Measurements from ENCODE around the gene SLITRK4. TPM values are rescaled to one million over a fixed set of nuclear protein-coding genes. Genes with fewer than 3 reads are reported as not detected.

SLITRK4 gene
- total RNA-seq, 2 experiments from 2014 or later, result not detected

- CTCF ChIA-PET, result no interaction called here
- Mint-ChIP-seq H3K27me3 (no peaks in the 10 kb centered on the region), H3K36me3 (ENCODE audit: low read depth) (no peaks in the 10 kb centered on the region), H3K9me3 (no peaks in the 10 kb centered on the region), H3K27ac (no peak overlapping the region), H3K4me3 (no peak overlapping the region), H3K4me1 (ENCODE audit: low read depth) (no peaks in the 10 kb centered on the region)
- intact Hi-C loops (cut with micrococcal nuclease), result no loop called here
- POLR2A ChIA-PET, result no interaction called here
- DNase-seq (no peak), ATAC-seq (no peak)
- TF ChIP-seq CTCF (IDR thresholded peaks at IDR 0.05), result no peak
These were observed 12.2 kb downstream of the SLITRK4 start for GRCh38 chrX:143623657-143624056.

- ATAC-seq (no peak), DNase-seq (no peak)
- ChIA-PET CTCF (no interaction called here), POLR2A (no interaction called here)
- no peak overlapping the region for H3K4me3 Mint-ChIP-seq
- H3K27me3 Mint-ChIP-seq, result no peaks in the 10 kb centered on the region
- H3K9me3 Mint-ChIP-seq, result no peaks in the 10 kb centered on the region
- H3K27ac Mint-ChIP-seq, result no peak overlapping the region
- no peaks in the 10 kb centered on the region for H3K4me1 Mint-ChIP-seq (ENCODE audit: low read depth)
- no peak for TF ChIP-seq CTCF (IDR thresholded peaks at IDR 0.05)
- H3K36me3 Mint-ChIP-seq (ENCODE audit: low read depth), result no peaks in the 10 kb centered on the region
- intact Hi-C loops (cut with micrococcal nuclease), result no loop called here
These were observed 14.6 kb downstream of the SLITRK4 start for GRCh38 chrX:143621276-143621675.

- Mint-ChIP-seq H3K4me3 (no peak overlapping the region), H3K4me1 (ENCODE audit: low read depth) (no peaks in the 10 kb centered on the region), H3K36me3 (ENCODE audit: low read depth) (no peaks in the 10 kb centered on the region), H3K27me3 (no peaks in the 10 kb centered on the region), H3K27ac (no peak overlapping the region), H3K9me3 (peaks cover 3% of the 10 kb centered on the region)
- DNase-seq (no peak), ATAC-seq (no peak)
- ChIA-PET CTCF (no interaction called here), POLR2A (no interaction called here)
- TF ChIP-seq CTCF (IDR thresholded peaks at IDR 0.05), result no peak
- intact Hi-C loops (cut with micrococcal nuclease), result no loop called here
These were observed 20.1 kb downstream of the SLITRK4 start for GRCh38 chrX:143615851-143616250.

DNA sequence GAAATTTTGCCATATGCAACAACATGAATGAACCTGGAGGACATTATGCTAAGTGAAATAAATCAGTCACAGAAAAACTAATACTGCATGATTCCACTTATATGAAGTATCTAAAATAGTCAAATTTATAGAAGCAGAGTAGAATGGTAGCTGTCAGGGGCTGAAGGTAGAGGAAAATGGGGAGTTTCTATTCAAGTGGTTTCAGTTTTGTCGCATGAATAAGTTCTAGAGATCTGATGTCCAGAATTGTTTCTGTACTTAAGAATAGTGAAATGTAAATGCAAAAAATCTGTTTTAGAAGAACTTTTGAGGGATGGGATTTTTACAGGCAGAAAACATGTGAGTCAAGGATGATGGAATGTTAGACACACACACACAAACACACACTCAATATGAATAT is 34.1 kb downstream of the SLITRK4 start:
- no peak for TF ChIP-seq CTCF (IDR thresholded peaks at IDR 0.05)
- ChIA-PET POLR2A (no interaction called here), CTCF (no interaction called here)
- H3K4me3 Mint-ChIP-seq, result no peak overlapping the region
- H3K9me3 Mint-ChIP-seq, result no peaks in the 10 kb centered on the region
- H3K4me1 Mint-ChIP-seq (ENCODE audit: low read depth), result no peaks in the 10 kb centered on the region
- no peaks in the 10 kb centered on the region for H3K36me3 Mint-ChIP-seq (ENCODE audit: low read depth)
- intact Hi-C loops (cut with micrococcal nuclease), result no loop called here
- no peak overlapping the region for H3K27ac Mint-ChIP-seq
- no peak for ATAC-seq
- H3K27me3 Mint-ChIP-seq, result no peaks in the 10 kb centered on the region
- DNase-seq, result no peak

- ATAC-seq (no peak), DNase-seq (no peak)
- Mint-ChIP-seq H3K4me1 (ENCODE audit: low read depth) (no peaks in the 10 kb centered on the region), H3K27ac (no peak overlapping the region), H3K9me3 (peaks cover 3% of the 10 kb centered on the region), H3K36me3 (ENCODE audit: low read depth) (no peaks in the 10 kb centered on the region), H3K4me3 (no peak overlapping the region), H3K27me3 (no peaks in the 10 kb centered on the region)
- no peak for TF ChIP-seq CTCF (IDR thresholded peaks at IDR 0.05)
- ChIA-PET CTCF (no interaction called here), POLR2A (no interaction called here)
- intact Hi-C loops (cut with micrococcal nuclease), result no loop called here
These were observed 54.7 kb downstream of the SLITRK4 start for GRCh38 chrX:143581240-143581639.
